Breast epithelium (tissue), 4 donors: Measurements from ENCODE around the gene NRXN2. TPM values are rescaled to one million over a fixed set of nuclear protein-coding genes. Genes with fewer than 3 reads are reported as not detected.

Experiments
- DNase-seq, 2 donors: peaks; one replicate each; pipeline ENCODE4 v3.0.0-alpha.2; 2019; ENCODE audit warnings: low spot score in 2 of 2
- H3K27ac ChIP-seq, 2 donors: fragments of 200-600 bp; sonication (generic) in 1 of 2; one replicate each; pipeline ENCODE4 v1.5.1; 2016 to 2019; ENCODE audit warnings: mild to moderate bottlenecking in 1 of 2
- H3K27me3 ChIP-seq, 2 donors: fragments of 200-600 bp; sonication (generic) in 1 of 2; one replicate each; pipeline versions ENCODE4 v1.5.1 to v1.6.0; 2017 to 2019; ENCODE audit warnings: control low read depth in 1 of 2, mild to moderate bottlenecking in 1 of 2
- H3K36me3 ChIP-seq: fragments of 200-600 bp; one replicate; pipeline ENCODE4 v1.5.1; 2019
- H3K4me1 ChIP-seq, 2 donors: fragments of 200-600 bp; sonication (generic); one replicate each; pipeline ENCODE4 v1.5.1; 2016 to 2019; ENCODE audit warnings: control low read depth in 1 of 2
- H3K4me3 ChIP-seq, 3 donors: fragments of 200-600 bp; sonication (generic); 1 replicate in 2 of 3; 2 replicates in 1 of 3; pipeline ENCODE4 v1.5.1; 2016 to 2019; ENCODE audit warnings: mild to moderate bottlenecking in 3 of 3, moderate library complexity in 2 of 3
- H3K9me3 ChIP-seq, 2 donors: fragments of 200-600 bp; sonication (generic) in 1 of 2; one replicate each; pipeline ENCODE4 v1.5.1; 2016 to 2019; ENCODE audit warnings: control low read depth in 1 of 2
- POLR2A ChIP-seq: fragments of 450-650 bp; IDR thresholded peaks from one replicate; pipeline ENCODE4 v1.6.1; 2016; ENCODE audit warnings: antibody characterized with exemption, mild to moderate bottlenecking, moderate library complexity
- POLR2AphosphoS5 ChIP-seq, 3 donors: sonication (generic); formaldehyde crosslinking; IDR thresholded peaks; one replicate each; pipeline ENCODE4 v1.6.1; 2017; ENCODE audit warnings: antibody characterized with exemption in 3 of 3
- intact Hi-C: fragments of 100-400 bp; cut with DNase I; formaldehyde crosslinking; loops from one replicate; pipeline ENCODE4 v1.15.1; 2023; ENCODE audit warnings: low total_unique reads
- total RNA-seq, 3 donors: library from RNA; depleted of rRNA; stranded (reverse); fragments of >200 nt; gene quantifications; one replicate each; pipeline ENCODE4 v1.1.0, GENCODE V29; 2016
- TF ChIP-seq, protein P1 (sequence below), 3 donors: fragments of 450-650 bp; IDR thresholded peaks; one replicate each; pipeline ENCODE4 v1.5.1; 2016 to 2017; ENCODE audit warnings: antibody characterized with exemption in 3 of 3, mild to moderate bottlenecking in 3 of 3, moderate library complexity in 3 of 3

The NRXN2 gene
- total RNA-seq, 3 donors from 2014 or later, result 1.8 to 4.3 (median 3.5) TPM

DNA sequence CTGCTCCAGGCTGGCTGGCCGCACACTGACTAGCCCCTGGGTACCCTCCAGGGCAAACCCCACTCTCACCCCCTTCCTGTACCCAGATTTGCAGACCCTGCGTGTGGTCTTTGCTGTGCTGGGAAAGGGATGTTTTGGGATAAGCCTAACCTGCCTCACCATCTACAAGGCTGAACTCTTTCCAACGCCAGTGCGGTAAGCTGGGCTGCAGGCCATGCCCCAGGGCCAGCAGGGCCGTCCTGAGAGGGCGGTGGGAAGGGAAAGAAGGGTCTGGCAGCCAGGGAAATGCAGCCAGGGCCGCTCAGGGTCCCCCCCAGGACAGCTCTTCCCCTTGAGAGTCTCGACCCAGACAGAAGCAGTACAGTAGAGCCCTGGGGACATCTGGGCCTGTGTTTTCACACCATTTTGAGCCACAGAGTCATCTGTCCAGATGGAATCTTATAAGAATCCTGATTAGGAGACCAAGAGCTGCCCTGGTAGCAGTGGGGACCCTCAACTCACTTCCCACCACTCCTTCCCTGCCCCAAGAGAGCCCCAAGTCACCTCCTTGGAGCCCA, 154.3 kb downstream of the NRXN2 start:
- Histone ChIP-seq H3K4me3 (no peak overlapping the region), H3K36me3 (no peaks in the 10 kb centered on the region), H3K27ac (no peak overlapping the region), H3K27me3 (no peaks in the 10 kb centered on the region), H3K9me3 (no peaks in the 10 kb centered on the region), H3K4me1 (no peaks in the 10 kb centered on the region)
- TF ChIP-seq, protein P1, sequence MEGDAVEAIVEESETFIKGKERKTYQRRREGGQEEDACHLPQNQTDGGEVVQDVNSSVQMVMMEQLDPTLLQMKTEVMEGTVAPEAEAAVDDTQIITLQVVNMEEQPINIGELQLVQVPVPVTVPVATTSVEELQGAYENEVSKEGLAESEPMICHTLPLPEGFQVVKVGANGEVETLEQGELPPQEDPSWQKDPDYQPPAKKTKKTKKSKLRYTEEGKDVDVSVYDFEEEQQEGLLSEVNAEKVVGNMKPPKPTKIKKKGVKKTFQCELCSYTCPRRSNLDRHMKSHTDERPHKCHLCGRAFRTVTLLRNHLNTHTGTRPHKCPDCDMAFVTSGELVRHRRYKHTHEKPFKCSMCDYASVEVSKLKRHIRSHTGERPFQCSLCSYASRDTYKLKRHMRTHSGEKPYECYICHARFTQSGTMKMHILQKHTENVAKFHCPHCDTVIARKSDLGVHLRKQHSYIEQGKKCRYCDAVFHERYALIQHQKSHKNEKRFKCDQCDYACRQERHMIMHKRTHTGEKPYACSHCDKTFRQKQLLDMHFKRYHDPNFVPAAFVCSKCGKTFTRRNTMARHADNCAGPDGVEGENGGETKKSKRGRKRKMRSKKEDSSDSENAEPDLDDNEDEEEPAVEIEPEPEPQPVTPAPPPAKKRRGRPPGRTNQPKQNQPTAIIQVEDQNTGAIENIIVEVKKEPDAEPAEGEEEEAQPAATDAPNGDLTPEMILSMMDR (IDR thresholded peaks at IDR 0.05), result no peak
- no peak for TF ChIP-seq POLR2A
- no peak for TF ChIP-seq POLR2AphosphoS5 (IDR thresholded peaks at IDR 0.05)
- DNase-seq, result no peak
- intact Hi-C loops, result no loop called here

DNA sequence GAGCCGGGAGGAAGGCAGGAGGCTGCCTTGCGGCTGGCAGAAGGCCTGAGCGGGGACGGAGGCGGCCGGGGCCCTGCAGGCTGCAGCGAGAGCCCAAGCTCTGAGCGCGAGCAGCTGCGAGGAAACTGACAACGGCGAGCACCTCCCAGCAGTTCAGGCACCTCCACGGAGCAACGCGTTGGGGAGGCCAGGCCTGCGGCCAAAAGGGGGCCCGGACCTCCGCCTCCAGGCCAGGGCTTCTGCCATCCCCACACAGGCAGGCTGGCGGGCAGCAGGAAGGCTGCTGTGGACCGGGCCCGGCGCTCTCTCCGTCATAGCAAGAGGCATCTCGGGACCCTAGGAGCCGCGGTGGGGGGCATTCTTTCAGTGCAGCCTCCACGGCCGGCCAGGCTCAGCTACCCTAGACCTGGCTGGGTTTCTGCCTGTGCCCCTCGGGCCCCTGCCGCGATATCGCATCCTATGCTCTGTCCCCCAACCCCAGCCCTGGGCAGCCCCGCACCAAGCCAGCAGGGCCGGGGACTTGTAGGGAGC, 154.9 kb downstream of the NRXN2 start:
- no peak overlapping the region for H3K4me3 ChIP-seq
- H3K36me3 ChIP-seq, result no peaks in the 10 kb centered on the region
- no peak overlapping the region for H3K27ac ChIP-seq
- no peaks in the 10 kb centered on the region for H3K4me1 ChIP-seq
- TF ChIP-seq, protein P1 (IDR thresholded peaks at IDR 0.05), result no peak
- TF ChIP-seq POLR2AphosphoS5 (IDR thresholded peaks at IDR 0.05), result no peak
- TF ChIP-seq POLR2A, result no peak
- intact Hi-C loops, result no loop called here
- no peak for DNase-seq
- H3K27me3 ChIP-seq, result no peaks in the 10 kb centered on the region
- no peaks in the 10 kb centered on the region for H3K9me3 ChIP-seq

DNA sequence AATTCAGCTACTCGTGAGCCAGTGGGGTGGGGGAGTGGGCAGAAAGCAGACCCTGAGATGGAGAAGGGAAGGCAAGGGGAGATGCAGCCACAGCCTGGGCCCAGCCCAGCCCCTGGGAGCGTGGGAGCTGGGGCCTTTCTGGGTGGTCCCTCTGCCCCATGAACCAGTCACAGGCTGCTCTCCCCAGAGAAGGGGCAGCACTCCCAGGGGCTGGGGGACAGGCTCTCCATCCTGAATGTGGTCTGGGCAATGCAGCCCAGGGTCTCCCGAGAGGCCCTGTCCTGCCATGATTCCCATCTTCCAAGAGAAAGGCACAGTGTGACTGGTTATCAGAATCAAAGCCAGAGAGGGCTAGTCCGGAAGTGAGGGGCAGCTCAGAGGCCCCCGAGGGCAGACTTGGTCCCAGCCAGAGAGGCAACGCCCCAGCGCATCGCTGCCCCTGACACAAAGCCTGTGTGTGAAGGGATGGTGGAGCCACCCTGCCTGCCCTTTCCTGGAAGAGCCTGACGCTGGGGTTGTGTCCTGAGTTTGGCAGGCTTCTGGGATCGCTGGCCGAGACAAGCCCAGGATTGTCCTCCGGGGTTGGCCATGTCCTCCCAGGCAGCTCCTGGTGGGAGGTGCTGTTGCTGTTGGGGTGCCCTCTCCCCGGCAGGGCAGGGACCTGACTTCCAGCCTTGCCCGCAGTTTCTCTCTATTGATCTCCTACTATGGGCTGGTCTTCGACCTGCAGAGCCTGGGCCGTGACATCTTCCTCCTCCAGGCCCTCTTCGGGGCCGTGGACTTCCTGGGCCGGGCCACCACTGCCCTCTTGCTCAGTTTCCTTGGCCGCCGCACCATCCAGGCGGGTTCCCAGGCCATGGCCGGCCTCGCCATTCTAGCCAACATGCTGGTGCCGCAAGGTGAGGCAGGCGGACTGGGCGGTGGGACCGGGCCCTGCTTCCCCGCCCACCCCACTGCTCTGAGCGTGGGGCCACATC, 155.8 kb downstream of the NRXN2 start:
- TF ChIP-seq POLR2AphosphoS5 (IDR thresholded peaks at IDR 0.05) (no peak), POLR2A (no peak)
- TF ChIP-seq, protein P1 (IDR thresholded peaks at IDR 0.05), result no peak
- no peak overlapping the region for H3K4me3 ChIP-seq
- intact Hi-C loops, result no loop called here

DNA sequence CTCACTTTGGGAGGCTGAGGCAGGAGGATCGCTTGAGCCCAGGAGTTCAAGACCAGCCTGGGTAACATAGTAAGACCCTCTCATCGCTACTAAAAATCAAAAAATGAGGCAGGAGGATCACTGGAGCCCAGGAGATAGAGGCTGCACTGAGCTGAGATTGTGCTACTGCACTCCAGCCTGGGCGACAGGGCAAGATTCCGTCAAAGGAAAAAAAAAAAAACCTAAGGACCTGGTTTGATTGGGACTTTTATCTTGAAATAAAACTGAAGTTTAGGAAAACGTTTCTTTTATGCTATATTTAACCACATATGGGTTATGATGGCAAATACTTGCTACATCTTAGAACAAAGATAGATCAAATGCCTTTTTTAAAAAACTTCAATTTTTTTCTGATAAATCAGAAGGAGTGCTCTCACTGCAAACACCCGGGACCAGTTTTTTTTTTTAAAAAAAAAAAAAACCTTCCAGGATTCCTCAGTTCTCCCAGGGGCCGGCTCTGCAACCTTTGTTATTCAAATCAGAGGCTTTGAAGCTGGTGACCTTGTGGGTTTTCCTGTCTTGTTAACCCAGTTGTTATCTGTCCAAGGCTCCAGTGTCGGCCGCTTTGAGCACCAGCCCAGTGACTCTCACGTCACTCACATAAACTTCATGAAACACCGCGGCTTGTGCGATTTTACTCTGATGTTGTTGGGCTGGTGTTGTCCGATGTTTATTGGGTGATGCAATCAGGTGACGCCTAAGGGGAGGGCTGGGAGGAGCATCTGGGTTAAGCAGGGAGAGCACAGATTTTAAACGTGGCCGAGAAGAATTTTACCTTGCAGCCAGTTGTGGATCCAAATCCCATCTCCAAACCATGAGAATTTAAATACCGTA, 156.7 kb downstream of the NRXN2 start:
- H3K4me3 ChIP-seq, result peak overlapping the region in 1 of 3 donors; percentile 29
- no peaks in the 10 kb centered on the region for H3K27me3 ChIP-seq
- no peaks in the 10 kb centered on the region for H3K36me3 ChIP-seq
- H3K4me1 ChIP-seq, result no peaks in the 10 kb centered on the region
- intact Hi-C loops, result no loop called here
- no peak for TF ChIP-seq POLR2A
- TF ChIP-seq, protein P1 (IDR thresholded peaks at IDR 0.05), result no peak
- TF ChIP-seq POLR2AphosphoS5 (IDR thresholded peaks at IDR 0.05), result no peak
- peak in 1 of 2 donors; percentile 48 for DNase-seq
- peak overlapping the region; percentile 14 to 60 for H3K27ac ChIP-seq
- H3K9me3 ChIP-seq, result no peaks in the 10 kb centered on the region

More for the DNA sequence above, 155.8 kb downstream of the NRXN2 start:
- DNase-seq, result peak in 1 of 2 donors; percentile 27
- H3K27me3 ChIP-seq, result no peaks in the 10 kb centered on the region
- H3K36me3 ChIP-seq, result no peaks in the 10 kb centered on the region
- peak overlapping the region; percentile 14 to 60 for H3K27ac ChIP-seq
- no peaks in the 10 kb centered on the region for H3K4me1 ChIP-seq
- no peaks in the 10 kb centered on the region for H3K9me3 ChIP-seq
